ENCODE data around the gene EN2.

- TF ChIP-seq USF2 (IDR thresholded peaks at IDR 0.05; ENCODE audit: low read depth, low read length) (no peak), CTCF (conservative IDR thresholded peaks at IDR 0.05; ENCODE audit: low read depth, low read length) (no peak), SMC3 (IDR thresholded peaks at IDR 0.05; ENCODE audit: low read depth, low read length) (no peak), POLR2A (IDR thresholded peaks at IDR 0.05; ENCODE audit: low read depth, low read length) (no peak), MAZ (IDR thresholded peaks at IDR 0.05; ENCODE audit: borderline replicate concordance, low read depth, low read length) (no peak), CEBPB (IDR thresholded peaks at IDR 0.05; ENCODE audit: low read depth, low read length) (no peak), BHLHE40 (IDR thresholded peaks at IDR 0.05; ENCODE audit: low read depth, low read length) (no peak), RAD21 (IDR thresholded peaks at IDR 0.05; ENCODE audit: low read length) (no peak), MAFK (IDR thresholded peaks at IDR 0.05; ENCODE audit: low read depth, low read length) (no peak), RFX5 (IDR thresholded peaks at IDR 0.05; ENCODE audit: low read depth, low read length) (no peak), NFE2L2 (IDR thresholded peaks at IDR 0.05; ENCODE audit: low read depth, low read length) (no peak), FOS (IDR thresholded peaks at IDR 0.05; ENCODE audit: low read depth, low read length) (no peak), ELK1 (IDR thresholded peaks at IDR 0.05; ENCODE audit: borderline replicate concordance, low read depth, low read length) (no peak), CHD1 (IDR thresholded peaks at IDR 0.05; ENCODE audit: low read depth, low read length) (no peak)
Observed at GRCh38 chr7:155469311-155470185, 11.6 kb downstream of the EN2 start.
